Measurements from ENCODE around the gene PIGX. TPM values are rescaled to one million over a fixed set of nuclear protein-coding genes. Genes with fewer than 3 reads are reported as not detected.

The PIGX gene
- total RNA-seq (2014; rRNA removed; shearing (Covaris generic)), result 51.5 and 58.9 TPM in 2 replicates
- polyA plus RNA-seq (2015; cell fraction: cytosol; rRNA removed), result 50.7 and 52.9 TPM in 2 replicates
- 15.3 and 19.4 TPM in 2 replicates for polyA plus RNA-seq (2015; cell fraction: nucleus; rRNA removed)

GRCh38 chr3:196711838-196712513 is at the start of gene PIGX, which contains the start of gene CEP19:
Gene PIGX (plus strand): TSS chr3:196712377.
Gene CEP19 (minus strand): TSS chr3:196712250. CDS start chr3:196708657, 3,593 bp downstream.
- in situ Hi-C loops (cut with HindIII; ENCODE audit: low pct_unique_long_range_greater_than_20kb, low sequenced_read_pairs), result no loop called here
- DNase-seq (ENCODE audit: low read depth, low spot score), result peak; percentile 80

- in situ Hi-C loops (cut with HindIII; ENCODE audit: low pct_unique_long_range_greater_than_20kb, low sequenced_read_pairs), result no loop called here
These were observed 49.2 kb upstream of the PIGX start for GRCh38 chr3:196662711-196663571.

GRCh38 chr3:196666001-196666867 is 45.9 kb upstream of the PIGX start:
- DNase-seq (ENCODE audit: low read depth, low spot score), result peak; percentile 97
- in situ Hi-C loops (cut with HindIII; ENCODE audit: low pct_unique_long_range_greater_than_20kb, low sequenced_read_pairs), result no loop called here

More at GRCh38 chr3:196662711-196663571, 49.2 kb upstream of the PIGX start:
- no peak for DNase-seq (ENCODE audit: low read depth, low spot score)

GRCh38 chr3:196667056-196667825 is 44.9 kb upstream of the PIGX start:
- no peak for DNase-seq (ENCODE audit: low read depth, low spot score)
- in situ Hi-C loops (cut with HindIII; ENCODE audit: low pct_unique_long_range_greater_than_20kb, low sequenced_read_pairs), result no loop called here

- in situ Hi-C loops (cut with HindIII; ENCODE audit: low pct_unique_long_range_greater_than_20kb, low sequenced_read_pairs), result no loop called here
- no peak for DNase-seq (ENCODE audit: low read depth, low spot score)
These were observed 41.8 kb upstream of the PIGX start for GRCh38 chr3:196670339-196670738.

- no peak for DNase-seq (ENCODE audit: low read depth, low spot score)
These were observed 38.5 kb upstream of the PIGX start for GRCh38 chr3:196673632-196674031.

GRCh38 chr3:196677353-196677752 is 34.8 kb upstream of the PIGX start:
- in situ Hi-C loops (cut with HindIII; ENCODE audit: low pct_unique_long_range_greater_than_20kb, low sequenced_read_pairs), result no loop called here
- DNase-seq (ENCODE audit: low read depth, low spot score), result no peak

More at GRCh38 chr3:196673632-196674031, 38.5 kb upstream of the PIGX start:
- in situ Hi-C loops (cut with HindIII; ENCODE audit: low pct_unique_long_range_greater_than_20kb, low sequenced_read_pairs), result no loop called here

- no peak for DNase-seq (ENCODE audit: low read depth, low spot score)
- in situ Hi-C loops (cut with HindIII; ENCODE audit: low pct_unique_long_range_greater_than_20kb, low sequenced_read_pairs), result no loop called here
These were observed 34.2 kb upstream of the PIGX start for GRCh38 chr3:196677931-196678330.

- in situ Hi-C loops (cut with HindIII; ENCODE audit: low pct_unique_long_range_greater_than_20kb, low sequenced_read_pairs), result no loop called here
- DNase-seq (ENCODE audit: low read depth, low spot score), result peak; percentile 81
These were observed 27.4 kb upstream of the PIGX start for GRCh38 chr3:196684548-196685407.

GRCh38 chr3:196686436-196686835 is 25.7 kb upstream of the PIGX start:
- in situ Hi-C loops (cut with HindIII; ENCODE audit: low pct_unique_long_range_greater_than_20kb, low sequenced_read_pairs), result no loop called here

GRCh38 chr3:196688349-196688748 is 23.8 kb upstream of the PIGX start:
- in situ Hi-C loops (cut with HindIII; ENCODE audit: low pct_unique_long_range_greater_than_20kb, low sequenced_read_pairs), result no loop called here

More at GRCh38 chr3:196686436-196686835, 25.7 kb upstream of the PIGX start:
- DNase-seq (ENCODE audit: low read depth, low spot score), result no peak

GRCh38 chr3:196689941-196690660 is 22.1 kb upstream of the PIGX start:
- DNase-seq (ENCODE audit: low read depth, low spot score), result no peak
- in situ Hi-C loops (cut with HindIII; ENCODE audit: low pct_unique_long_range_greater_than_20kb, low sequenced_read_pairs), result no loop called here

More at GRCh38 chr3:196688349-196688748, 23.8 kb upstream of the PIGX start:
- DNase-seq (ENCODE audit: low read depth, low spot score), result peak; percentile 21

- in situ Hi-C loops (cut with HindIII; ENCODE audit: low pct_unique_long_range_greater_than_20kb, low sequenced_read_pairs), result no loop called here
- no peak for DNase-seq (ENCODE audit: low read depth, low spot score)
These were observed 20.8 kb upstream of the PIGX start for GRCh38 chr3:196691386-196691785.

- peak; percentile 22 for DNase-seq (ENCODE audit: low read depth, low spot score)
These were observed 18.0 kb upstream of the PIGX start for GRCh38 chr3:196694202-196694638.

More at GRCh38 chr3:196694202-196694638, 18.0 kb upstream of the PIGX start:
- in situ Hi-C loops (cut with HindIII; ENCODE audit: low pct_unique_long_range_greater_than_20kb, low sequenced_read_pairs), result no loop called here
